ENCODE results near the gene RNF157.
"Not testable (repeated sequence)": the region's sequence is repeated elsewhere in the genome, so short reads cannot be mapped to it uniquely, and the experiment has no call there.

The RNF157 gene

DNA sequence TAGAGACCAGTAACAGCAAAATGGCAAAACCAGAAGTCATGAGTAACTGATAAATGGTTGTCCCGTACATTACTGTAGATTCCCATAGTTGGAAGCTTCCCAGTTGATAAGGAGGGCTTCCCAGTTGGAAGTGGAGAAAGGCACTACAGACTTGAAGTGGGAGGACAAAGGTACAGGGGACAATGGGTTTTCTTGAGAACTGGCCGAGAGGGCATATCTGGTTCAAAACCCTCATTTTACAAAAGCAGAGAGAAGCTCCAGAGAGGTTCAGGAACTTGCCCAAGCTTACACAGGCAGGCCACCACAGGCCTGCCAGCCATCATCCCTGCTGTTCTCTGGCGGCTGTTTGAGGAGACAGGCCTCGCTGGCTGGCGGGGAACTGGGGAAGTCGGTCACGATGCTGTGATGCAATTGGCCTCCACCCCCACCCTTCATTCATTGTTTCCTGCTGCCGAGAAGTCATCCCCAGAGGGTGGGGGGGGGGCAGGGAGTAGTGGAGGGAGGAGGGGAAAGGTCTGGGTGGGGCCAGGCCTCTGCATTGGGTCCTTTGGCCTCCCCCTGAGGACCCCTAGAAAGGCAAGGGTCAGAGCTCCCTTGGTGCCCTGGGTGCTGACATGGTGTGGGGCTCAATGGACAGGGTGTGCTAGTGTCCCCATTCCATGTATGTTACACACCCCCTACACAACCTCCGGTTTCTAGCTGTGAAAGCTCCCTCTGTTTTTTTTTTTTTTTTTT lies 27.9 kb upstream of the RNF157 start:
- Histone ChIP-seq H3K27ac (ENCODE audit: low read length) (no peak overlapping the region), H3K36me3 (ENCODE audit: control insufficient read depth, low read depth, low read length) (no peaks in the 10 kb centered on the region), H3K27me3 (ENCODE audit: control insufficient read depth, insufficient read depth, low read length) (no peaks in the 10 kb centered on the region), H3K4me3 (ENCODE audit: low read length) (no peak overlapping the region), H3K9me3 (ENCODE audit: control insufficient read depth, low read depth, low read length) (no peaks in the 10 kb centered on the region), H3K4me1 (ENCODE audit: control insufficient read depth, low read depth, low read length) (peaks cover 22% of the 10 kb centered on the region), H3K9ac (ENCODE audit: low read length) (no peak overlapping the region)

- H3K36me3 ChIP-seq (ENCODE audit: control insufficient read depth, low read depth, low read length); H3K4me3 ChIP-seq (ENCODE audit: low read length); H3K27ac ChIP-seq (ENCODE audit: low read length); H3K9ac ChIP-seq (ENCODE audit: low read length); H3K27me3 ChIP-seq (ENCODE audit: control insufficient read depth, insufficient read depth, low read length); H3K9me3 ChIP-seq (ENCODE audit: control insufficient read depth, low read depth, low read length): not testable (repeated sequence)
- peaks cover 22% of the 10 kb centered on the region for H3K4me1 ChIP-seq (ENCODE audit: control insufficient read depth, low read depth, low read length)
Observed at GRCh38 chr17:76267581-76268001, 27.3 kb upstream of the RNF157 start.

GRCh38 chr17:76267051-76267576 lies 26.8 kb upstream of the RNF157 start:
- no peak overlapping the region for H3K27ac ChIP-seq (ENCODE audit: low read length)
- no peaks in the 10 kb centered on the region for H3K27me3 ChIP-seq (ENCODE audit: control insufficient read depth, insufficient read depth, low read length)
- H3K36me3 ChIP-seq (ENCODE audit: control insufficient read depth, low read depth, low read length) = no peaks in the 10 kb centered on the region
- H3K9me3 ChIP-seq (ENCODE audit: control insufficient read depth, low read depth, low read length) = no peaks in the 10 kb centered on the region
- H3K4me1 ChIP-seq (ENCODE audit: control insufficient read depth, low read depth, low read length) = peaks cover 22% of the 10 kb centered on the region
- H3K4me3 ChIP-seq (ENCODE audit: low read length) = peak overlapping the region; percentile 74
- H3K9ac ChIP-seq (ENCODE audit: low read length) = no peak overlapping the region

- H3K9me3 ChIP-seq (ENCODE audit: control insufficient read depth, low read depth, low read length) = no peaks in the 10 kb centered on the region
- peak overlapping the region; percentile 81 for H3K9ac ChIP-seq (ENCODE audit: low read length)
- no peak overlapping the region for H3K27ac ChIP-seq (ENCODE audit: low read length)
- H3K36me3 ChIP-seq (ENCODE audit: control insufficient read depth, low read depth, low read length) = no peaks in the 10 kb centered on the region
- H3K27me3 ChIP-seq (ENCODE audit: control insufficient read depth, insufficient read depth, low read length) = no peaks in the 10 kb centered on the region
- peaks cover 17% of the 10 kb centered on the region for H3K4me1 ChIP-seq (ENCODE audit: control insufficient read depth, low read depth, low read length)
- peak overlapping the region; percentile 74 for H3K4me3 ChIP-seq (ENCODE audit: low read length)
Observed at GRCh38 chr17:76266244-76266938, 26.1 kb upstream of the RNF157 start.

DNA sequence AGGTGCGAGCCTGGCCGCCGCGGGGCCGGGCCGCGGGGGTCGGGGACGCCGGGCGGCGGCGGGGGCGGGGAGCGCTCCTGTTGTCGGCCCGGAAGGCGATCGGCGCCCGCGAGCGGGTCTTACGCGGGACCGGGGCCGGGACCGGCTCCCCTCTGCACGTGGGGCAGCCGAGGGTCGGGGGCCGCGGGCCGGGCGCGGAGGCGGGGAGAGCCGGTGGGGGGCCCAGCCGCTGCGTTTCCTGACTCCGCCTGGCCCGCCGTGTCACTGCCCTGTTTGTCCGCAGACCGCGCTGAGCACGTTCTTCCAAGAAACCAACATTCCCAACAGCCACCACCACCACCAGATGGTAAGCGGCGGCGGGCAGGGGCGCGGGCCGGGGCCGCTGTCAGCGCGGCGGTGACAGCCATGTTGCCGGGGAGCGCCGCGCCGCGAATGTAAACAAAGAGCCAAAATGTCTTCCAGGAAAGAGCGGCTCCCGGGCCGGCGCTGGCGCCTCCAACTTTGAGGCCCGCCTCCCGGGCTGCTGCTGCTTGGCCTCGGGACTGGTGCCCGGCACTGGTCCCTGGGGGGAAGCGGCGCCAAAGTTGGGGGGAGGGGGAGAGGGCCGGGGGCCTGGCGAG lies 25.4 kb upstream of the RNF157 start:
- Histone ChIP-seq H3K9me3 (ENCODE audit: control insufficient read depth, low read depth, low read length) (no peaks in the 10 kb centered on the region), H3K4me1 (ENCODE audit: control insufficient read depth, low read depth, low read length) (peaks cover 17% of the 10 kb centered on the region), H3K27me3 (ENCODE audit: control insufficient read depth, insufficient read depth, low read length) (no peaks in the 10 kb centered on the region), H3K27ac (ENCODE audit: low read length) (no peak overlapping the region), H3K9ac (ENCODE audit: low read length) (peak overlapping the region; percentile 81), H3K4me3 (ENCODE audit: low read length) (peak overlapping the region; percentile 74), H3K36me3 (ENCODE audit: control insufficient read depth, low read depth, low read length) (no peaks in the 10 kb centered on the region)

- no peak within 1 kb of the TSS for H3K27ac ChIP-seq (ENCODE audit: low read length)
- H3K27me3 ChIP-seq (ENCODE audit: control insufficient read depth, insufficient read depth, low read length) = no peaks in the 10 kb centered on the region
- H3K9ac ChIP-seq (ENCODE audit: low read length) = peak within 1 kb of the TSS; percentile 81
- H3K36me3 ChIP-seq (ENCODE audit: control insufficient read depth, low read depth, low read length) = no peaks in the 10 kb centered on the region
- peak within 1 kb of the TSS; percentile 74 for H3K4me3 ChIP-seq (ENCODE audit: low read length)
- H3K4me1 ChIP-seq (ENCODE audit: control insufficient read depth, low read depth, low read length) = peaks cover 17% of the 10 kb centered on the region
- H3K9me3 ChIP-seq (ENCODE audit: control insufficient read depth, low read depth, low read length) = no peaks in the 10 kb centered on the region
Observed at GRCh38 chr17:76264755-76265623, 24.7 kb upstream of the RNF157 start, which contains the start of gene UBALD2. UBALD2 (plus strand) TSS chr17:76265348; CDS start chr17:76265506, 158 bp downstream.

GRCh38 chr17:76264425-76264754 lies 24.1 kb upstream of the RNF157 start:
- H3K27me3 ChIP-seq (ENCODE audit: control insufficient read depth, insufficient read depth, low read length) = no peaks in the 10 kb centered on the region
- H3K9me3 ChIP-seq (ENCODE audit: control insufficient read depth, low read depth, low read length) = no peaks in the 10 kb centered on the region
- H3K9ac ChIP-seq (ENCODE audit: low read length) = peak overlapping the region; percentile 16
- H3K4me1 ChIP-seq (ENCODE audit: control insufficient read depth, low read depth, low read length) = peaks cover 17% of the 10 kb centered on the region
- H3K36me3 ChIP-seq (ENCODE audit: control insufficient read depth, low read depth, low read length) = no peaks in the 10 kb centered on the region
- H3K4me3 ChIP-seq (ENCODE audit: low read length) = peak overlapping the region; percentile 30
- no peak overlapping the region for H3K27ac ChIP-seq (ENCODE audit: low read length)

GRCh38 chr17:76263896-76264295 lies 23.6 kb upstream of the RNF157 start:
- Histone ChIP-seq H3K27me3 (ENCODE audit: control insufficient read depth, insufficient read depth, low read length) (no peaks in the 10 kb centered on the region), H3K9ac (ENCODE audit: low read length) (no peak overlapping the region), H3K4me1 (ENCODE audit: control insufficient read depth, low read depth, low read length) (peaks cover 17% of the 10 kb centered on the region), H3K4me3 (ENCODE audit: low read length) (no peak overlapping the region), H3K27ac (ENCODE audit: low read length) (no peak overlapping the region), H3K36me3 (ENCODE audit: control insufficient read depth, low read depth, low read length) (no peaks in the 10 kb centered on the region), H3K9me3 (ENCODE audit: control insufficient read depth, low read depth, low read length) (no peaks in the 10 kb centered on the region)

- Histone ChIP-seq H3K9ac (ENCODE audit: low read length) (no peak overlapping the region), H3K36me3 (ENCODE audit: control insufficient read depth, low read depth, low read length) (no peaks in the 10 kb centered on the region), H3K27me3 (ENCODE audit: control insufficient read depth, insufficient read depth, low read length) (no peaks in the 10 kb centered on the region), H3K4me1 (ENCODE audit: control insufficient read depth, low read depth, low read length) (peaks cover 15% of the 10 kb centered on the region), H3K27ac (ENCODE audit: low read length) (no peak overlapping the region), H3K4me3 (ENCODE audit: low read length) (no peak overlapping the region), H3K9me3 (ENCODE audit: control insufficient read depth, low read depth, low read length) (no peaks in the 10 kb centered on the region)
Observed at GRCh38 chr17:76262732-76263344, 22.5 kb upstream of the RNF157 start.

DNA sequence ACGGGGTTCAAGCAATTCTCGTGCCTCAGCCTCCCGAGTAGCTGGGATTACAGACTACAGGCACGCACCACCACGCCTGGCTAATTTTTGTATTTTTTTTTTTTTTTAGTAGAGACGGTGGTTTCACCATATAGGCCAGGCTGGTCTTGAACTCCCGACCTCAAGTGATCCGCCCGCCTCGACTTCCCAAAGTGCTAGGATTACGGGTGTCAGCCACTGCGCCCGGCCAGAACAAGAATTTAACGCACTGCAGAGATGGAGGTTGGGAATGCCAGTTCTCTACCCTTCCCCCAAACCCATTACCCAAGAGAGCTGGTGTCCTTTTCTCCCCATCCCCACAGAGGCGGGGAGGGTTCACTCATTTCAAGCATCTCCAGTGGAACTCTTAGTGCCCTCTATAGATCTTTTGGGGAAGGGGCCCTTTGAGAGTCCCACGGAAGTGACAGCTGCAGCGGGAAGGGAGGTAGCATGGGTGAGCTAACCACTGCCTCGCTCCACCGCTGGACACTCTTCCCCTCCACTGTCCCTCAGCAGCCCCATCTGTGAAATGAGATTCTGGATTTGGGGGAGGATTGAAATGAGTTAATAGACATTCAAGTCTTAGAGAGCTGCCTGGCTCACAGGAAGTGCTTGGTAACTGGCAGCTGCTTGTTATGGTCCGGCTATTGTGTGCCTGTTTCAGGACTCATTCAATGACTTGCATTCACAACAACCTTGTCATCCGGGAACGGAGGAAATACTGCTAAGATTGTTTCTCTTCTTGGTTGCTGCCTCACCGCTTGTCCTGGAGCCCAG lies 21.3 kb upstream of the RNF157 start:
- H3K4me1 ChIP-seq (ENCODE audit: control insufficient read depth, low read depth, low read length) = peaks cover 8% of the 10 kb centered on the region
- no peaks in the 10 kb centered on the region for H3K27me3 ChIP-seq (ENCODE audit: control insufficient read depth, insufficient read depth, low read length)
- H3K9me3 ChIP-seq (ENCODE audit: control insufficient read depth, low read depth, low read length) = no peaks in the 10 kb centered on the region
- no peak overlapping the region for H3K27ac ChIP-seq (ENCODE audit: low read length)
- H3K4me3 ChIP-seq (ENCODE audit: low read length) = no peak overlapping the region
- no peaks in the 10 kb centered on the region for H3K36me3 ChIP-seq (ENCODE audit: control insufficient read depth, low read depth, low read length)
- H3K9ac ChIP-seq (ENCODE audit: low read length) = no peak overlapping the region
